Cardiac muscle cell (in vitro differentiated cells and primary cell): Measurements from ENCODE around the gene SIN3B. TPM values are rescaled to one million over a fixed set of nuclear protein-coding genes. Genes with fewer than 3 reads are reported as not detected.
A peak's percentile ranks its signal among the peaks of the same experiment; 100 is the strongest.
"Not testable (repeated sequence)": the region's sequence is repeated elsewhere in the genome, so short reads cannot be mapped to it uniquely, and the experiment has no call there.

Experiments used
- DNase-seq, 2 donors: peaks; one replicate each; pipeline versions ENCODE4 v3.0.0 to v3.0.0-alpha.2; 2010 to 2017; ENCODE audit warnings: low read depth in 1 of 2, low spot score in 1 of 2
- H3K27ac ChIP-seq: fragments of 200-600 bp; sonication (generic); 2 replicates; pipeline ENCODE4 v1.5.1; 2016
- H3K27me3 ChIP-seq: fragments of 200-600 bp; sonication (generic); 2 replicates; pipeline ENCODE4 v1.6.0; 2016; ENCODE audit warnings: control low read depth
- H3K36me3 ChIP-seq: fragments of 200-600 bp; sonication (generic); 2 replicates; pipeline ENCODE4 v1.5.1; 2016; ENCODE audit warnings: control low read depth
- H3K4me1 ChIP-seq: fragments of 200-600 bp; sonication (generic); 2 replicates; pipeline ENCODE4 v1.8.1; 2017; ENCODE audit warnings: low read depth, mild to moderate bottlenecking, mixed run types
- H3K4me3 ChIP-seq: fragments of 200-600 bp; sonication (generic); 2 replicates; pipeline ENCODE4 v1.5.1; 2016; ENCODE audit warnings: mild to moderate bottlenecking
- H3K9me3 ChIP-seq: fragments of 200-600 bp; sonication (generic); 2 replicates; pipeline ENCODE4 v1.5.1; 2017; ENCODE audit warnings: low read depth, mild to moderate bottlenecking, control low read depth
- CTCF ChIP-seq: IDR thresholded peaks from 2 replicates; pipeline ENCODE4 v1.5.1; 2012; ENCODE audit warnings: low read depth, mild to moderate bottlenecking, low read length
- polyA plus RNA-seq: library from polyadenylated mRNA; unstranded; fragments of >200 nt; fragmentation: Nextera tagmentation; extraction: Ambion mirVana; gene quantifications from 2 replicates; pipeline ENCODE4 v1.2.1, GENCODE V29; 2016
- total RNA-seq: library from RNA; depleted of rRNA; stranded (reverse); fragments of >200 nt; gene quantifications from 2 replicates; pipeline ENCODE4 v1.2.3, GENCODE V29; 2016

The SIN3B gene
- total and polyA plus RNA-seq, 2 experiments from 2014 or later: 37.1 to 75.3 TPM

GRCh38 chr19:16874250-16874977, 45.2 kb downstream of the SIN3B start:
- H3K27ac ChIP-seq: no peak overlapping the region
- DNase-seq: no peak
- no peaks in the 10 kb centered on the region for H3K9me3 ChIP-seq
- H3K27me3 ChIP-seq: no peaks in the 10 kb centered on the region
- no peak for TF ChIP-seq CTCF
- no peaks in the 10 kb centered on the region for H3K4me1 ChIP-seq
- H3K36me3 ChIP-seq: peaks cover 26% of the 10 kb centered on the region
- H3K4me3 ChIP-seq: no peak overlapping the region

- H3K9me3 ChIP-seq: not testable (repeated sequence)
These were observed 45.7 kb downstream of the SIN3B start for GRCh38 chr19:16874978-16875299.

GRCh38 chr19:16875584-16876555, 46.7 kb downstream of the SIN3B start:
- no peak for TF ChIP-seq CTCF
- Histone ChIP-seq H3K27me3 (no peaks in the 10 kb centered on the region), H3K9me3 (no peaks in the 10 kb centered on the region), H3K4me1 (no peaks in the 10 kb centered on the region), H3K4me3 (no peak overlapping the region), H3K27ac (no peak overlapping the region), H3K36me3 (peaks cover 24% of the 10 kb centered on the region)
- DNase-seq: no peak

More at GRCh38 chr19:16874978-16875299, 45.7 kb downstream of the SIN3B start:
- not testable (repeated sequence) for H3K4me1 ChIP-seq, H3K4me3 ChIP-seq, H3K27me3 ChIP-seq, DNase-seq, H3K27ac ChIP-seq
- H3K36me3 ChIP-seq: peaks cover 26% of the 10 kb centered on the region

DNA sequence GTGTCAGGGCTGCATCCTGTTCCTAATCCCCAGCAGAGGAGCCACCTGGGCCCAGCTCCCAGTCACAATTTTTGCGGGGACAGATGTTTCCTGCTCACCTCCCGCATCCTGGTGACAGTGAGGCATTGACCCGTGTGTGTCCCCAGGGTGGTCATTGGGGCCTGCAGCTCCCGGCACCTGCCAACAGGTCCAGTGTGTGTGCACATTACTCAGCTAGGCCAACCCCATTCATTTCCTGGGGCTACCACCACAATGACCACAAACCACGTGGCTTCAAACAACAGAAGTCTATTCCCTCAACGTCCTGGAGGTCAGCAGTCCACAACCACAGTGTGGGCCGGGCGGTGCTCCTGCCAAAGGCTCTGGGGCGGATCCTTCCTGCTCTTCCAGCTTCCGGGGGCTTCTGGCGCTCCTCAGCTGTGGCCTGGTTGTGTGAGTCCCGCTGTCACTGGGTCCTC, 47.7 kb downstream of the SIN3B start:
- H3K27me3 ChIP-seq: no peaks in the 10 kb centered on the region
- peaks cover 17% of the 10 kb centered on the region for H3K36me3 ChIP-seq
- no peak overlapping the region for H3K4me3 ChIP-seq
- no peaks in the 10 kb centered on the region for H3K4me1 ChIP-seq
- TF ChIP-seq CTCF: no peak
- DNase-seq: peak in 1 of 2 donors; percentile 52
- no peaks in the 10 kb centered on the region for H3K9me3 ChIP-seq
- no peak overlapping the region for H3K27ac ChIP-seq

GRCh38 chr19:16877581-16877980, 48.4 kb downstream of the SIN3B start:
- TF ChIP-seq CTCF: no peak
- Histone ChIP-seq H3K36me3 (peaks cover 17% of the 10 kb centered on the region), H3K27me3 (no peaks in the 10 kb centered on the region), H3K4me3 (no peak overlapping the region), H3K27ac (no peak overlapping the region), H3K9me3 (no peaks in the 10 kb centered on the region), H3K4me1 (no peaks in the 10 kb centered on the region)
- no peak for DNase-seq
